HCT116 (cell line): ENCODE measurements around the gene BZW2. TPM values are rescaled to one million over a fixed set of nuclear protein-coding genes. Genes with fewer than 3 reads are reported as not detected.
"Not testable (repeated sequence)": the region's sequence is repeated elsewhere in the genome, so short reads cannot be mapped to it uniquely, and the experiment has no call there.

Experiments
- ATAC-seq: fragments of 200-7000 bp; cut with Tn5 transposase; 2 replicates; pipeline ENCODE4 v1.9.1; 2020; ENCODE audit warnings: mild to moderate bottlenecking, moderate library complexity
- BruUV-seq: library from RNA; stranded (reverse); fragments of 400-500 nt; replicated peaks from 2 replicates; lab custom pipeline; 2021; lab: Mats Ljungman, UMichigan
- CTCF ChIA-PET: fragments of 300-600 bp; sonication (Branson Sonifier 250); formaldehyde crosslinking; loops from one replicate; lab custom pipeline; 2021; ENCODE audit warnings: antibody characterized with exemption; lab: Charles Lee
- POLR2A ChIA-PET: fragments of 300-600, 350-600 bp; sonication (Branson Sonifier 250); formaldehyde crosslinking; loops from one replicate; lab custom pipeline; 2021; ENCODE audit warnings: antibody characterized with exemption; lab: Charles Lee
- RAD21 ChIA-PET, 2 experiments: fragments of 300-600 bp; sonication (Branson Sonifier 250); formaldehyde crosslinking; loops; one replicate each; lab custom pipeline; 2023; ENCODE audit warnings: low total read pairs in 2 of 2; ENCODE audit not compliant: uncharacterized antibody in 2 of 2, unreplicated experiment in 2 of 2, low non-redundant PET in 1 of 2; lab: Charles Lee
- DNase-seq: peaks from one replicate; pipeline ENCODE4 v3.0.0-alpha.2; 2010; ENCODE audit warnings: low read depth, low spot score
- H2AFZ ChIP-seq: fragments of 200-600 bp; shearing (Covaris generic), sonication (generic); 2 replicates; pipeline ENCODE4 v1.6.1; 2017; ENCODE audit warnings: low read depth, mixed run types, mixed read lengths, antibody characterized with exemption, low read length; ENCODE audit not compliant: poor library complexity, severe bottlenecking
- H3K27ac ChIP-seq: 2 replicates; pipeline ENCODE4 v1.5.1; 2012; ENCODE audit warnings: low read depth, low read length
- H3K27me3 ChIP-seq: fragments of 200-600 bp; sonication (generic); 2 replicates; pipeline ENCODE4 v1.6.1; 2016; ENCODE audit warnings: mixed run types, low read length, mixed read lengths; ENCODE audit not compliant: insufficient read depth
- H3K36me3 ChIP-seq, 2 experiments: fragments of 200-500 bp in 1 of 2; fragments of 200-600 bp in 1 of 2; sonication (Bioruptor generic) in 1 of 2; sonication (generic) in 1 of 2; 2 replicates each; pipeline versions ENCODE4 v1.5.1 to v1.6.1; 2014 to 2016; ENCODE audit warnings: low read length in 2 of 2, inconsistent platforms in 1 of 2, mixed read lengths in 1 of 2, mixed run types in 1 of 2; ENCODE audit not compliant: insufficient read depth in 2 of 2, control insufficient read depth in 1 of 2
- H3K4me1 ChIP-seq, 2 experiments: fragments of 200-600 bp in 1 of 2; sonication (generic) in 1 of 2; 2 replicates each; pipeline versions ENCODE4 v1.5.1 to v1.6.1; 2012 to 2017; ENCODE audit warnings: low read length in 2 of 2, inconsistent platforms in 1 of 2, mild to moderate bottlenecking in 1 of 2, mixed read lengths in 1 of 2, mixed run types in 1 of 2, moderate library complexity in 1 of 2; ENCODE audit not compliant: insufficient read depth in 2 of 2, control insufficient read depth in 1 of 2
- H3K4me2 ChIP-seq: fragments of 200-600 bp; sonication (generic); 2 replicates; pipeline ENCODE4 v1.6.1; 2017; ENCODE audit warnings: mixed run types, low read length, mixed read lengths
- H3K4me3 ChIP-seq, 2 experiments: fragments of 200-600 bp in 1 of 2; sonication (generic) in 1 of 2; replicated peaks in 1 of 2; 2 replicates each; pipeline ENCODE4 v1.5.1; 2011 to 2016; ENCODE audit warnings: low read length in 2 of 2, control low read depth in 1 of 2, low read depth in 1 of 2, mild to moderate bottlenecking in 1 of 2, mixed read lengths in 1 of 2, mixed run types in 1 of 2
- H3K79me2 ChIP-seq: fragments of 200-600 bp; sonication (generic); 2 replicates; pipeline ENCODE4 v1.6.1; 2017; ENCODE audit warnings: mild to moderate bottlenecking, mixed run types, low read length, moderate library complexity, mixed read lengths; ENCODE audit not compliant: insufficient read depth
- H3K9ac ChIP-seq: fragments of 200-600 bp; sonication (generic); 2 replicates; pipeline ENCODE4 v1.6.1; 2016; ENCODE audit warnings: low read length, mixed read lengths
- H3K9me2 ChIP-seq: fragments of 200-600 bp; sonication (generic), shearing (Covaris generic); 2 replicates; pipeline ENCODE4 v1.6.1; 2017; ENCODE audit warnings: mixed run types, mild to moderate bottlenecking, moderate library complexity; ENCODE audit not compliant: insufficient read depth
- H3K9me3 ChIP-seq, 2 experiments: fragments of 200-500 bp in 1 of 2; fragments of 200-600 bp in 1 of 2; sonication (Bioruptor generic) in 1 of 2; sonication (generic) in 1 of 2; 2 replicates each; pipeline ENCODE4 v1.6.1; 2014 to 2017; ENCODE audit warnings: low read length in 2 of 2, mixed read lengths in 2 of 2, inconsistent platforms in 1 of 2, low read depth in 1 of 2, mild to moderate bottlenecking in 1 of 2, mixed run types in 1 of 2, moderate library complexity in 1 of 2; ENCODE audit not compliant: control insufficient read depth in 1 of 2, insufficient read depth in 1 of 2
- H4K20me1 ChIP-seq: fragments of 200-600 bp; sonication (generic), shearing (Covaris generic); 2 replicates; pipeline ENCODE4 v1.6.1; 2017; ENCODE audit warnings: mixed run types, mild to moderate bottlenecking, moderate library complexity; ENCODE audit not compliant: insufficient read depth
- ATF3 ChIP-seq: IDR thresholded peaks from 2 replicates; pipeline ENCODE4 v1.6.1; 2012
- CBX3 ChIP-seq: IDR thresholded peaks from 2 replicates; pipeline ENCODE4 v1.6.1; 2012; ENCODE audit warnings: low read depth
- CTCF ChIP-seq, 3 experiments: fragments of 200-600 bp in 1 of 3; sonication (generic) in 1 of 3; IDR thresholded peaks in 2 of 3; conservative IDR thresholded peaks in 1 of 3; 2 replicates each; pipeline ENCODE4 v1.5.1; 2012 to 2017; ENCODE audit warnings: low read depth in 2 of 3, low read length in 2 of 3, antibody characterized with exemption in 1 of 3, borderline replicate concordance in 1 of 3, control low read depth in 1 of 3, mild to moderate bottlenecking in 1 of 3, mixed read lengths in 1 of 3, mixed run types in 1 of 3, moderate library complexity in 1 of 3; ENCODE audit not compliant: insufficient read depth in 1 of 3
- ELF1 ChIP-seq: IDR thresholded peaks from 2 replicates; pipeline ENCODE4 v1.6.1; 2012; ENCODE audit warnings: low read depth, borderline replicate concordance
- EZH2phosphoT487 ChIP-seq: fragments of 200-600 bp; IDR thresholded peaks from 2 replicates; pipeline ENCODE4 v1.6.1; 2018; ENCODE audit warnings: antibody characterized with exemption, borderline replicate concordance
- JUND ChIP-seq: IDR thresholded peaks from 2 replicates; pipeline ENCODE4 v1.6.1; 2012
- MAX ChIP-seq: IDR thresholded peaks from 2 replicates; pipeline ENCODE4 v1.6.1; 2012
- POLR2A ChIP-seq: IDR thresholded peaks from 2 replicates; pipeline ENCODE4 v1.7.0; 2011; ENCODE audit warnings: borderline replicate concordance; ENCODE audit not compliant: insufficient read depth, insufficient read length; ENCODE audit errors: extremely low read depth
- POLR2AphosphoS5 ChIP-seq: IDR thresholded peaks from 2 replicates; pipeline ENCODE4 v1.6.1; 2011; ENCODE audit warnings: mild to moderate bottlenecking, low read depth, low read length, moderate library complexity
- RAD21 ChIP-seq: IDR thresholded peaks from 2 replicates; pipeline ENCODE4 v1.6.1; 2012; ENCODE audit warnings: low read depth, mild to moderate bottlenecking
- SIN3A ChIP-seq: IDR thresholded peaks from 2 replicates; pipeline ENCODE4 v1.6.1; 2012; ENCODE audit warnings: low read depth
- SP1 ChIP-seq: IDR thresholded peaks from 2 replicates; pipeline ENCODE4 v1.6.1; 2012; ENCODE audit warnings: low read depth
- SRF ChIP-seq: IDR thresholded peaks from 2 replicates; pipeline ENCODE4 v1.6.1; 2012; ENCODE audit warnings: low read depth
- YY1 ChIP-seq: IDR thresholded peaks from 2 replicates; pipeline ENCODE4 v1.6.1; 2011; ENCODE audit warnings: low read length, low read depth, moderate library complexity, mild to moderate bottlenecking; ENCODE audit not compliant: insufficient replicate concordance; ENCODE audit errors: extremely low read depth
- ZNF274 ChIP-seq: fragments of 200-500 bp; sonication (Bioruptor generic); IDR thresholded peaks from 2 replicates; pipeline ENCODE4 v1.6.1; 2014; ENCODE audit warnings: mild to moderate bottlenecking, low read depth, low read length, inconsistent platforms
- intact Hi-C: fragments of 100-400 bp; cut with micrococcal nuclease; formaldehyde crosslinking; loops from 2 replicates; pipeline ENCODE4 v1.10.0; 2022
- total RNA-seq: library from RNA; stranded (reverse); gene quantifications from one replicate; pipeline ENCODE4 v1.2.1, GENCODE V29; 2021; ENCODE audit not compliant: unreplicated experiment

The BZW2 gene
- total RNA-seq, 1 experiment from 2014 or later = 119 TPM

- POLR2A ChIA-PET, DNase-seq, CTCF ChIA-PET, ATAC-seq, H3K9me2 ChIP-seq, H3K9ac ChIP-seq, RAD21 ChIA-PET, H3K27ac ChIP-seq, BruUV-seq, H2AFZ ChIP-seq, H4K20me1 ChIP-seq, H3K4me1 ChIP-seq, H3K4me2 ChIP-seq, H3K4me3 ChIP-seq, H3K27me3 ChIP-seq, H3K9me3 ChIP-seq, intact Hi-C loops: not testable (repeated sequence)
- H3K79me2 ChIP-seq = peaks cover 45% of the 10 kb centered on the region
- peaks cover 27 to 43% of the 10 kb centered on the region in 2 experiments for H3K36me3 ChIP-seq
Observed at GRCh38 chr7:16678645-16679566, 32.9 kb downstream of the BZW2 start.

- Histone ChIP-seq H3K9me2 (no peaks in the 10 kb centered on the region), H3K27me3 (no peaks in the 10 kb centered on the region), H3K4me2 (no peak overlapping the region), H3K9me3 (no peaks in the 10 kb centered on the region), H3K9ac (no peak overlapping the region), H2AFZ (no peak overlapping the region), H3K27ac (no peak overlapping the region), H3K4me3 (no peak overlapping the region), H4K20me1 (no peaks in the 10 kb centered on the region), H3K79me2 (no peaks in the 10 kb centered on the region), H3K36me3 (peaks cover 36 to 49% of the 10 kb centered on the region in 2 experiments), H3K4me1 (no peaks in the 10 kb centered on the region)
- ChIA-PET POLR2A (no interaction called here), CTCF (interaction anchor here (1.0 kb wide), 1 partner anchor 10 kb away, joined by 3 read pairs; no protein-coding TSS in a partner anchor), RAD21 (no interaction called here)
- intact Hi-C loops = no loop called here
- no TSS peak for BruUV-seq
- no peak for DNase-seq
- no peak for ATAC-seq
- TF ChIP-seq ATF3 = no peak
- no peak for TF ChIP-seq MAX
- no peak for TF ChIP-seq YY1
- TF ChIP-seq SP1 = no peak
- TF ChIP-seq EZH2phosphoT487 = no peak
- no peak for TF ChIP-seq RAD21
- no peak for TF ChIP-seq SIN3A
- no peak for TF ChIP-seq SRF
- no peak for TF ChIP-seq POLR2A
- no peak for TF ChIP-seq CTCF (IDR thresholded peaks at IDR 0.05 in 2 of 3, conservative IDR thresholded peaks at IDR 0.05 in 1 of 3; ENCODE audit: borderline replicate concordance in 1 of 3, insufficient read depth in 1 of 3, low read depth in 2 of 3, low read length in 2 of 3)
- no peak for TF ChIP-seq ELF1
- TF ChIP-seq POLR2AphosphoS5 = no peak
- no peak for TF ChIP-seq ZNF274
- no peak for TF ChIP-seq JUND
- no peak for TF ChIP-seq CBX3
Observed at GRCh38 chr7:16684935-16685334, 39.0 kb downstream of the BZW2 start.
